Measurements from ENCODE around the gene PRRC1. TPM values are rescaled to one million over a fixed set of nuclear protein-coding genes. Genes with fewer than 3 reads are reported as not detected.

The PRRC1 gene
- total and polyA plus RNA-seq, 2 donors from 2014 or later: 19.8 to 55.8 TPM

DNA sequence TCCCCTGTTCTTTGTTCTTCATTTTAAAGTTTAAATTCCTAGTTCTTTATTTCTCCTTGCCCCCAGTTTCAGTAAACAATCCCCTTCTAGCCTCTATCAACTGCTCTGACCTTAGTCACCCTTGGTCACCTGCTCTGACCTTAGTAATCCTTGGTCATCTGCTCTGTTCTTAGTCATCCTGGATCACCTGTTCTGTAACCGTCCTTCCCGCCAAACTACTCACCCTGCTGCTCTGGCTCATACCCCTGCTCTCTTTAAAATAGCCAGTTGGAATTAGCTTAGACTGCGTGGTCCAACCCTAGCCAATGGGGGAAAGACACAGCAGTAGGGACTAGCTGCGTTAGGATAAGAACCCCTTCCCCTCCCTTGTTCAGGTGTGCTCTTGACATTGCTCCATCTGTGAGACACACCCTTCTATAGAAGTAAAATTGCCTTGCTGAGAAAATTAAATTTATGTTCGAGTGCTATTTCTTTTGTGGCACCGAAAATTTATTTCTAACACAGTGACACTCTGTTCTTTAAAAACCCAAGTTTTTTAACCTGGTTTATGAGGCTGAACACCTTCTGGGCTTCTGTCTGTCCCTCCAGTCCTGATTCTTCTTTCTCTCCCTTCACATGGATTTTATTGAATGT, 3.8 kb downstream of the PRRC1 start:
- FAIRE-seq: no peak
- TF ChIP-seq CTCF (IDR thresholded peaks at IDR 0.05; ENCODE audit: borderline replicate concordance, extremely low read depth, insufficient read depth): no peak
- Histone ChIP-seq H3K27me3 (ENCODE audit: control insufficient read depth, insufficient read depth, low read length) (no peaks in the 10 kb centered on the region), H3K4me1 (ENCODE audit: control insufficient read depth in 2 of 3, insufficient read depth in 2 of 3, low read depth in 1 of 3, low read length in 3 of 3) (peaks cover 0 to 5% (median 5%) of the 10 kb centered on the region in 3 donors), H3K36me3 (ENCODE audit: control insufficient read depth in 2 of 3, insufficient read depth in 3 of 3, low read length in 3 of 3) (peaks cover 4 to 15% (median 11%) of the 10 kb centered on the region in 3 donors), H3K4me3 (ENCODE audit: low read length in 3 of 3) (no peak overlapping the region), H3K27ac (ENCODE audit: low read depth in 2 of 2, low read length in 2 of 2) (no peak overlapping the region), H3K9me3 (ENCODE audit: control insufficient read depth in 2 of 3, insufficient read depth in 1 of 3, low read length in 3 of 3) (peaks cover 0 to 8% (median 3%) of the 10 kb centered on the region in 3 donors), H3K9ac (ENCODE audit: low read length in 3 of 3) (no peak overlapping the region)
- no peak for DNase-seq
- intact Hi-C loops (cut with DNase I): no loop called here

- peaks cover 0 to 8% (median 3%) of the 10 kb centered on the region in 3 donors for H3K9me3 ChIP-seq (ENCODE audit: control insufficient read depth in 2 of 3, insufficient read depth in 1 of 3, low read length in 3 of 3)
- intact Hi-C loops (cut with DNase I): no loop called here
- DNase-seq: no peak
- peaks cover 4 to 18% (median 14%) of the 10 kb centered on the region in 3 donors for H3K36me3 ChIP-seq (ENCODE audit: control insufficient read depth in 2 of 3, insufficient read depth in 3 of 3, low read length in 3 of 3)
- H3K27ac ChIP-seq (ENCODE audit: low read depth in 2 of 2, low read length in 2 of 2): no peak overlapping the region
- no peak for FAIRE-seq
- TF ChIP-seq CTCF (IDR thresholded peaks at IDR 0.05; ENCODE audit: borderline replicate concordance, extremely low read depth, insufficient read depth): no peak
- no peak overlapping the region for H3K9ac ChIP-seq (ENCODE audit: low read length in 3 of 3)
- H3K27me3 ChIP-seq (ENCODE audit: control insufficient read depth, insufficient read depth, low read length): no peaks in the 10 kb centered on the region
- no peak overlapping the region for H3K4me3 ChIP-seq (ENCODE audit: low read length in 3 of 3)
- no peaks in the 10 kb centered on the region for H3K4me1 ChIP-seq (ENCODE audit: control insufficient read depth in 2 of 3, insufficient read depth in 2 of 3, low read depth in 1 of 3, low read length in 3 of 3)
Measured at GRCh38 chr5:127525181-127525580, 7.7 kb downstream of the PRRC1 start.

DNA sequence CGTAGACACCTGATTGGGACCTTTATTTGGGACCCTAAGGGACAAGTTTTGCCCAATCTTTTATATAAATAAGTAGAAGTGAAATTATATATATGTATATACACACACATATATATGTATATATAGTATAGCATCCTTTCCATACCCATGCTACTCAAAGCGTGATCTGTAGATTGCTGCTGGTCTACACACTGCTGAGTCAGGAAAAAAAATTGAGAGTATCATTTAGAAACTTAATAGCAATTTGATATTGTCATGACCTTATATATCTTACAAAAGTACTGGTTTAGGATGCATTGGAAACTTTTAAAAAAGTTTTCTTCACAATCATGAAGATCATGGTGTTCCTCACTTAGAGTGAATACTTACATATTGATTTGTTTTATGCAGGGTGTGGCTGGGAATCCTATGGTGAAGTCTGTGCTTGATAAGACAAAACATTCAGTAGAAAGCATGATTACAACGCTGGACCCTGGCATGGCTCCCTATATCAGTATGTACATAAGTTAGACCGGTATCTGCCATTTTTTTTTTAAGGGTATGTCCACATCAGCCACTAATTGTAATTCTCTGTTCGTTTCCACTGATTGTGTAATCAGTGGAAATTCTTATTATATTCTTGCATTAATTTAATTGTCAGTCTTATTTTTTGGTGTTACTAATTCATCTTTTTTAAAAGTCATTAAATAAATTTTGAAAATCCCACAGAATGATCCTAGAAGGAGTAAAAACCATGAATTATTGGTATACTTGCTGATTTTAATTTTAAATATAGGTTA, 12.7 kb downstream of the PRRC1 start:
- H3K9me3 ChIP-seq (ENCODE audit: control insufficient read depth in 2 of 3, insufficient read depth in 1 of 3, low read length in 3 of 3): no peaks in the 10 kb centered on the region
- no peak overlapping the region for H3K27ac ChIP-seq (ENCODE audit: low read depth in 2 of 2, low read length in 2 of 2)
- DNase-seq: no peak
- FAIRE-seq: no peak
- no peak overlapping the region for H3K9ac ChIP-seq (ENCODE audit: low read length in 3 of 3)
- H3K36me3 ChIP-seq (ENCODE audit: control insufficient read depth in 2 of 3, insufficient read depth in 3 of 3, low read length in 3 of 3): peaks cover 7 to 27% (median 13%) of the 10 kb centered on the region in 3 donors
- TF ChIP-seq CTCF (IDR thresholded peaks at IDR 0.05; ENCODE audit: borderline replicate concordance, extremely low read depth, insufficient read depth): no peak
- no peaks in the 10 kb centered on the region for H3K27me3 ChIP-seq (ENCODE audit: control insufficient read depth, insufficient read depth, low read length)
- intact Hi-C loops (cut with DNase I): no loop called here
- H3K4me1 ChIP-seq (ENCODE audit: control insufficient read depth in 2 of 3, insufficient read depth in 2 of 3, low read depth in 1 of 3, low read length in 3 of 3): no peaks in the 10 kb centered on the region
- H3K4me3 ChIP-seq (ENCODE audit: low read length in 3 of 3): no peak overlapping the region
